B cell (primary cell): ENCODE measurements around the gene RTF2.

Experiments
- EZH2 ChIP-seq: IDR thresholded peaks from 2 replicates; pipeline ENCODE4 v1.6.1; 2012; ENCODE audit warnings: borderline replicate concordance, low read depth, mild to moderate bottlenecking, moderate library complexity, low read length; ENCODE audit not compliant: insufficient read depth, poor library complexity, severe bottlenecking
- TF ChIP-seq, protein P1 (sequence below): fragments of 200-600 bp; IDR thresholded peaks from one replicate; pipeline ENCODE4 v1.8.0; 2022; ENCODE audit warnings: antibody characterized with exemption, mild to moderate bottlenecking

DNA sequence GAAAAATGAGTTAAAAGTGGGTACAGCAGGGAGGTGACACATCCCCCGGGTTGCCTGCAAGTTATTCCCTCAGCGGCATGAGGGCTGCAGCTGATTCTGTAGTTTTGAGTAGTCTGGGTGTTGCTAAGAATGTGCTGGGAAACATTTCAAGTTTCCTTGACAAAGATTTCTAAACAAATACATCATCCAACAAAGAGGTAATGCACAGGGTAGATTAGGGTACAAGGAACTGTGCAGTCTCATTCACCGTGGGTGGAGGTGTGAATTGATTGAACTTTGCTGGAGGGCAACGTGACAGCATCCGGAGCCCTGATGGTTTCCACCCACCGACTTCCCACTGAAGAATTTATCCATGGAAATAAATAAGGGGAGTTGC, 34.6 kb upstream of the RTF2 start:
- TF ChIP-seq EZH2, result no peak
- TF ChIP-seq, protein P1, sequence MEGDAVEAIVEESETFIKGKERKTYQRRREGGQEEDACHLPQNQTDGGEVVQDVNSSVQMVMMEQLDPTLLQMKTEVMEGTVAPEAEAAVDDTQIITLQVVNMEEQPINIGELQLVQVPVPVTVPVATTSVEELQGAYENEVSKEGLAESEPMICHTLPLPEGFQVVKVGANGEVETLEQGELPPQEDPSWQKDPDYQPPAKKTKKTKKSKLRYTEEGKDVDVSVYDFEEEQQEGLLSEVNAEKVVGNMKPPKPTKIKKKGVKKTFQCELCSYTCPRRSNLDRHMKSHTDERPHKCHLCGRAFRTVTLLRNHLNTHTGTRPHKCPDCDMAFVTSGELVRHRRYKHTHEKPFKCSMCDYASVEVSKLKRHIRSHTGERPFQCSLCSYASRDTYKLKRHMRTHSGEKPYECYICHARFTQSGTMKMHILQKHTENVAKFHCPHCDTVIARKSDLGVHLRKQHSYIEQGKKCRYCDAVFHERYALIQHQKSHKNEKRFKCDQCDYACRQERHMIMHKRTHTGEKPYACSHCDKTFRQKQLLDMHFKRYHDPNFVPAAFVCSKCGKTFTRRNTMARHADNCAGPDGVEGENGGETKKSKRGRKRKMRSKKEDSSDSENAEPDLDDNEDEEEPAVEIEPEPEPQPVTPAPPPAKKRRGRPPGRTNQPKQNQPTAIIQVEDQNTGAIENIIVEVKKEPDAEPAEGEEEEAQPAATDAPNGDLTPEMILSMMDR, result no peak
